CD4-positive, alpha-beta T cell treated with Interferon gamma for 1 hour (primary cell): ENCODE measurements around the gene RBM43.
"Not testable (repeated sequence)": the region's sequence is repeated elsewhere in the genome, so short reads cannot be mapped to it uniquely, and the experiment has no call there.

Source experiments
- DNase-seq: peaks from one replicate; pipeline ENCODE4 v3.0.0-alpha.2; 2020

RBM43 gene

DNA sequence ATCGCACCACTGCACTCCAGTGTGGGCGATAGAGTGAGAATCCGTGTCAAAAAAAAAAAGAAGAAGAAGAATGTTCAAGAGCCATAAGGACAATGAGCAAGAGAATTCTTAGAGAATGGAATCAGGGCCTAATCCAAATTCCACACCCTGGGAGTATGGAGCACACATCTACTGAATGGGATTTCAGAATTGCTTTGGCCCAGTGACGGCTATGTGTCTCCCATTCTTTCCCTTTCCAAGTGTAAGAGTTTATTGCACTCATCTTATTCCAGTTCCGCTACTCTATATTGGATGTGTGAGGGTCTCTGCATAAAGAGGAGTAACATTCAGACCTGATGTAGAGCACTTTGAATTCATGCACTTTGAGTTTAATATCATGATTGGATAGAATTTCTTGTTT, 5.9 kb upstream of the RBM43 start:
- no peak for DNase-seq

GRCh38 chr2:151265991-151266390, 4.3 kb upstream of the RBM43 start:
- no peak for DNase-seq

- no peak for DNase-seq
Observed at GRCh38 chr2:151264157-151264825, 2.6 kb upstream of the RBM43 start.

DNA sequence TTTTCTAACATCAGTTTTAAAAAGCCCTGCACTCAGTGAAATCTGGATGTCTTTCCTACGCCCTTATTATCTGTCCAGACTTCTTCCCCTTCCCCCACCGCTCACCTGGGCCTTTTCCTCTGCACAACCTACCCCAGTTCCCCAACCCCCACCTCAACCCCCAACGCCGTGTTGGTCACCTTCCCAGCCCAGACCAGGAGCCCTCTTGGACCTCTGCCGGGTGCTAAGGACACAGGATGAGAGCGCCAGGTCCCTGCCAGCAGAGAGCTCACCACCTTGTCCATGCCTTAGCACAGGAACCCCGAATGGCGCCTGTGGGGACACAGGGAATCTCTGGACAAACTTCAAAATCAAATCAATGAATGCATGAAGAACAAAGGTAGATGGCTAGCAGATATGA, 966 bp upstream of the RBM43 start:
- no peak for DNase-seq

- no peak for DNase-seq
Observed at GRCh38 chr2:151261977-151262291, 271 bp upstream of the RBM43 start.

- DNase-seq: no peak
Observed at GRCh38 chr2:151260573-151261230, 961 bp downstream of the RBM43 start.

DNA sequence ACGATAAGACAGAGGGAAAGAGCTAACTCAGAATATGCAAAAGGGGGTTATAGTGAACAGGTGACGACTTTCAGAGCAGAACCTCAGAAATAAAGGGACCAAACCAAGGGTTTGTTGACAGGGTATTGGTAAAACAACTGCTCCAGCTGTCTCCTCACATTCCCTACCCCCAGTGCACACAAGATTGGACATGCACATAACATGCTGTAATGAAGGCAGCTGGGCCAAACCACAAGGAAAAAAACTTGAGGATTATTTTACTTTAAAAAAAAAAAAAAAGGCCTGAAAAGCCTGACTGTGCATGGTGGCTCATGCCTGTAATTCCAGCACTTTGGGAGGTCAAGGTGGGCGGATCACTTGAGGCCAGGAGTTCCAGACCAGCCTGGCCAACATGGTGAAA, 3.5 kb downstream of the RBM43 start:
- DNase-seq: no peak

- no peak for DNase-seq
Observed at GRCh38 chr2:151252646-151253045, 9.0 kb downstream of the RBM43 start.

DNA sequence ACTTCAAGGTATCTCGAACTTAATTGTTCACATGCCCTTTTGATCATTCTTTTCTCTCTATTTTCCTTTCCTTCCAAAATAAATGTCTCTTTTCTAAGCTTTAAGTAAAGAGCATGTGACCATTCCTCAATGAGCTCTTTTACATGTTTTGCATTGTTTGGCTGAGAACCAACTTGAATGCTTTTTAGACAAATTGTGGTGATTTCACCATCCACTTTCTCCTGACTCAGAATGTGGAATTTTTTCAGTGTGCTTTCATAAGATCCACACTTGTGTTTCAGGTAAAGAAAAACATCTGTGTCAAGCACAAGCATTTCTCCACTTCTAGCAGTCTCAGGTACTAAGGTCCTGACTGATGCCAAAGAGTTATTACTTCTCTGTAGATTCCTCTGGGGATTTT, 10.7 kb downstream of the RBM43 start:
- no peak for DNase-seq

DNA sequence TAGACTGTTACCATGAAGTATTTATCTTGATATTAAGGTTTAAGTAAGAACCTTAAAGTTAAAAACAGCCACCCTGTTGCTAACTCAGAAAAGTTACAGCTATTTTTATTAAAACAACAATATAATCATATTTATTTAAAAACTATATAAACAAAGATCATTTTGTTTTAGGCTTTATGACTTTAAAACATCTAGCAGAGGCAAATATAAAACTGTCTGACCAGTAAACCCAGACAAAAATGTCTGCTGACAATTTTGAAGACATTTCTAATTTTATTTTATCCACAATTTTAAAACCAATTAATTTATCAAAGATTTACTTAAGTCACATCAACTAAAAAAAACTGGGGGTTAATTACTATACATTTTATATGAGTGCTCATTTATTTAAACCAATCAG, 14.2 kb downstream of the RBM43 start:
- DNase-seq: no peak

- DNase-seq: no peak
Observed at GRCh38 chr2:151246152-151246551, 15.5 kb downstream of the RBM43 start.

DNA sequence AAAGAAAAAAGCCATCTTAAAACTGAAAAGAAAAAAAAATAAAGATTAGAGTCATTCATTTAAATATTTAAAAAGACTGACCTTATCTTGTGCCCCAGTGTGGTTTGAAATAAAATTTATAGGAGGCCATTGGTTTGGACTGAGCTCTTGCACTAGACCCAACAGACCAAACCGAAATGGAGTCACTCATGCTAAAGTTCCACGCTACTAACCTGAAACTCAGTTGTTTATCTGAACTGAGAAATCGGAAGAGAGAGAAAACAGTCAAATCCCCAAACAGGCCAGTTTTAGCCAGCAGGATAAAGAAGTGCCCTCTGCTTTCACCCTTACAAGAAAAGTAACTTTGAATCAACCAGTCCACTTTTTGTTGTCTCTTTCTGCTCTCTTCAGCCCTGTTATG, 18.2 kb downstream of the RBM43 start:
- DNase-seq: no peak

- DNase-seq: no peak
Observed at GRCh38 chr2:151241224-151241623, 20.4 kb downstream of the RBM43 start.

DNA sequence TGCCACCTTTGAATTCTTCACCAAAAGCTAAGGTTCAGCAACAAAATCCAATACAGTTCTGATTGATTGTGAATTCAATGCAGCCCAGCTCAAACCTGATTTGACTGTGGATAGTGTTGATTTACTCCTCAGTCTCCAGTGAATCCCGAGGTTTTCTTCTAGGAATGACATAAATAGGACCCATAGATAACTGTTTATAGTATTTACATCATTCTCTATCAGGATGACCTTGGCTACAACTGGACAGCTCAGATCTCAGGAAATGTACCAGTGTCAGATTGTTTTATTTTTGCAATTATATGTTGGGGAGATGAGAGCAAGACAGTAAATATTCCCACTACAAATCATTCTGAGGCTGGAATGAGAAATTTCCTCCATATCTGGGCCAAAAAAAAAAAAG, 21.2 kb downstream of the RBM43 start:
- no peak for DNase-seq

- no peak for DNase-seq
Observed at GRCh38 chr2:151239624-151240023, 22.0 kb downstream of the RBM43 start.

- peak; percentile 14 for DNase-seq
Observed at GRCh38 chr2:151238527-151239487, 22.9 kb downstream of the RBM43 start.

GRCh38 chr2:151237422-151238025, 24.1 kb downstream of the RBM43 start:
- DNase-seq: no peak

GRCh38 chr2:151233760-151234159, 27.9 kb downstream of the RBM43 start:
- not testable (repeated sequence) for DNase-seq

GRCh38 chr2:151233288-151233687, 28.4 kb downstream of the RBM43 start:
- DNase-seq: not testable (repeated sequence)

DNA sequence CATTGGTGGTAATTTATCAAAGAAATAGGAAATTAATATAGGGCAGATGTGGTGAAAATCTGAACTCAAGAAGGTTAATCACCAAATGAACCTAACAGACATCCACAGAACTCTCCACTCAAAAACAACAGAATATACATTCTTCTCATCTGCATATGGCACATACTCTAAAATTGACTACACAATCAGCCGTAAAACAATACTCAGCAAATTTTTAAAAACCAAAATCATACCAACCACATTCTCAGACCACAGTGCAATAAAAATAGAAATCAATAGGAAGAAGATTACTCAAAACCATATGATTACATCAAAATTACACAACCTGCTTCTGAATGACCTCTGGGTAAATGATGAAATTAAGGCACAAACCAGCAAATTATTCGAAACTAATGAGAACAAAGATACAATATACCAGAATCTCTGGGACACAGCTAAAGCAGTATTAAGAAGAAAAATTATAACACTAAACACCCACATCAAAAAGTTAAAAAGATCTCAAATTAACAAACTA, 31.0 kb downstream of the RBM43 start:
- DNase-seq: no peak

DNA sequence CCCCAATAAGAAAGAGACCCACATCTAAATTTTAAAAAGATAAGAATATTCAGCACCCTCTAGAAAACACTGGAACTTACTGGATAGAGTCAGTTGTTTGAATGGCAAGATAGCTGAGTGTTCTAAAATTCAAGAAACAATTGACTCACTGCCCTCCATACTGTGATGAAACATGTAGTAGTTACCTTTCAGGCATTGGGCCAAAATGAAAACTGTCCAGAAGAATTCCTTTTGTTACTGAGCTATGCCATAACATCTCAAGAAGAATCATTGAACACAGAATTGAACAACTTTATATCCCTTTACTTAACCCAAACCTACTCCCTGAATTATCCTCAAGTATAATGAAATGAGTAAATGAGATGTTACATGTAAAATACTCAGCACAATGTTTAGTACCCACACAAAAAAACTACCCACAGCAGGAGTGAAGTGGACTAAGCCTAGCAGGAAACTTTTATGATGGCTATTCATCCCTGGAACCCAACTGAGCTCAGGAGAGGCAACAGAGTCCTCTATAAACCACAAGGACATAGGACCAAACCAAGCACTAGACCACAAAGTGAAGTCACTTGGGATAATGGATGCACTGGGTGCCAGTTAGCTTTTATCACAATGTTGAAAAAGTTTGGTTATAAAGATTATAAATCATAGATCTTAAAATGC, 32.7 kb downstream of the RBM43 start:
- DNase-seq: no peak

DNA sequence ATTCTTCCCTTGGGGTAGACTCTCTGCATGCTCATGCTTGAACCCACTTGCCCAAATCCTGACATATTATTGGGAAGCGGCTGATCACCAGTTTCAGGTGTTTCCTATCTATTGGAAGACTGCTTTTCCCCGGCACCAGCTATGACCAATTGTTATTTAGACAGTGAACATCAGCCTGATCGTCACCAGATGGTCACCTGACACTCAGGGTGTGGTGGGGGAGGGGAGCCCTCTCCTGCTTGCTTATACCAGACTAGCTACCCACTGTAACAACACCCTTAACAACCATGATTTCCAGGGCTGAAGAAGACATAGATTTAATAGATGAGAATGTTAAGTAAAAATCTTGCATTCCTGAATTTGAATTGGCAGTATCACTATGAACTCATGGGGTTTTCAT, 44.3 kb downstream of the RBM43 start:
- DNase-seq: no peak

DNA sequence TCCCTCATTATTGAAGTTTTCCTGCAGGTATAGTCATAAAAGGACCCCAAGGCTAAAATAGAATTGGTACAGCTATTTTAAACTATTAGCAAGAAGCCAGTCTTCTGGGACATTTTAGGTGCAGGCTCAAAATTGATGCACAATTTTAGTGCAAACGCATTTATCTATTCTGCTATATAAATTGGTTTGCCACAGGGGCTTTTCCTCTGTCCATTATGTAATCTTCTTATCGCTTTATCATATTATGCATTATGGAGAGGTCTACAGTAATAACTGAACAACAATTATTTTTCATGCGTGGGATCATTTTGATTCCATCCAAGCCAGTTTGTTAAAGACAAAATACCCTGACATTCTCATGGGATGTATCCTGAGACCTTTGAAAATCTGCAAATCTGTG, 54.6 kb downstream of the RBM43 start:
- no peak for DNase-seq
